ENCODE results near the gene NPTXR. TPM values are rescaled to one million over a fixed set of nuclear protein-coding genes. Genes with fewer than 3 reads are reported as not detected.

Gene NPTXR
- total RNA-seq, 6 experiments from 2014 or later, result 1.4 to 5.4 (median 1.6) TPM

GRCh38 chr22:38772623-38772873 lies 71.3 kb downstream of the NPTXR start:
- H3K27ac Mint-ChIP-seq, result no peak overlapping the region
- TF ChIP-seq CTCF (IDR thresholded peaks at IDR 0.05), result no peak
- H3K4me3 Mint-ChIP-seq, result no peak overlapping the region; the same call in 1 of the 2 replicates
- 0 out of 2 replicates have a peak, but pooled peaks cover 6% of the 10 kb centered on the region for H3K4me1 Mint-ChIP-seq (ENCODE audit: low read depth)
- peaks cover 1% of the 10 kb centered on the region; the same call in 1 of the 2 replicates for H3K27me3 Mint-ChIP-seq (ENCODE audit: insufficient read depth)
- DNase-seq, result no peak
- H3K9me3 Mint-ChIP-seq, result no peaks in the 10 kb centered on the region
- H3K36me3 Mint-ChIP-seq (ENCODE audit: low read depth), result no peaks in the 10 kb centered on the region

GRCh38 chr22:38770257-38770949 lies 73.4 kb downstream of the NPTXR start:
- Mint-ChIP-seq H3K9me3 (no peaks in the 10 kb centered on the region), H3K36me3 (ENCODE audit: low read depth) (no peaks in the 10 kb centered on the region), H3K27ac (no peak overlapping the region), H3K4me3 (no peak overlapping the region), H3K27me3 (ENCODE audit: insufficient read depth) (peaks cover 1% of the 10 kb centered on the region; the same call in 1 of the 2 replicates), H3K4me1 (ENCODE audit: low read depth) (peaks cover 12% of the 10 kb centered on the region)
- TF ChIP-seq CTCF (IDR thresholded peaks at IDR 0.05), result no peak
- no peak for DNase-seq

Other genes with a start within 250 kb of the NPTXR start
- under 1 TPM; 0.41 to 0.88 (median 0.80) TPM for gene FAM227A, start 187.6 kb downstream of the NPTXR start, total RNA-seq (2021; fragmentation: NEBNext Ultra II Directional; extraction: Animal tissue kit (Norgen Biotek cat#: 25700))
- gene CBY1, start 187.4 kb downstream of the NPTXR start, total RNA-seq (2021; fragmentation: NEBNext Ultra II Directional; extraction: Animal tissue kit (Norgen Biotek cat#: 25700)), result 10 to 100 TPM; 21.9 to 32.4 (median 25.9) TPM
- 100 to 1,000 TPM; 121 to 141 (median 132) TPM for gene TOMM22, start 162.1 kb downstream of the NPTXR start, total RNA-seq (2021; fragmentation: NEBNext Ultra II Directional; extraction: Animal tissue kit (Norgen Biotek cat#: 25700))
- gene JOSD1, start 143.1 kb downstream of the NPTXR start, total RNA-seq (2021; fragmentation: NEBNext Ultra II Directional; extraction: Animal tissue kit (Norgen Biotek cat#: 25700)), result 10 to 100 TPM; 37.8 to 44.6 (median 41.0) TPM
- 10 to 100 TPM; 32.1 to 40.8 (median 38.4) TPM for gene GTPBP1, start 138.1 kb downstream of the NPTXR start, total RNA-seq (2021; fragmentation: NEBNext Ultra II Directional; extraction: Animal tissue kit (Norgen Biotek cat#: 25700))
- gene SUN2, start 88.0 kb downstream of the NPTXR start, total RNA-seq (2021; fragmentation: NEBNext Ultra II Directional; extraction: Animal tissue kit (Norgen Biotek cat#: 25700)), result 100 to 1,000 TPM in 3 of 6 experiments, 10 to 100 TPM in 3; 90.4 to 104 (median 100.0) TPM
- 10 to 100 TPM in 2 of 6 experiments, 1 to 10 TPM in 4; 8.6 to 11.5 (median 9.8) TPM for gene DNAL4, start 49.9 kb downstream of the NPTXR start, total RNA-seq (2021; fragmentation: NEBNext Ultra II Directional; extraction: Animal tissue kit (Norgen Biotek cat#: 25700))
- 10 to 100 TPM; 72.0 to 91.5 (median 75.3) TPM for gene CBX6, start 28.2 kb upstream of the NPTXR start, total RNA-seq (2021; fragmentation: NEBNext Ultra II Directional; extraction: Animal tissue kit (Norgen Biotek cat#: 25700))
- not detected for gene APOBEC3A, start 113.6 kb upstream of the NPTXR start, total RNA-seq (2021; fragmentation: NEBNext Ultra II Directional; extraction: Animal tissue kit (Norgen Biotek cat#: 25700))
- gene APOBEC3B, start 138.3 kb upstream of the NPTXR start, total RNA-seq (2021; fragmentation: NEBNext Ultra II Directional; extraction: Animal tissue kit (Norgen Biotek cat#: 25700)), result 10 to 100 TPM; 14.9 to 44.2 (median 39.4) TPM
- 10 to 100 TPM; 43.9 to 93.9 (median 83.5) TPM for gene APOBEC3C, start 170.2 kb upstream of the NPTXR start, total RNA-seq (2021; fragmentation: NEBNext Ultra II Directional; extraction: Animal tissue kit (Norgen Biotek cat#: 25700))
- gene APOBEC3D, start 177.1 kb upstream of the NPTXR start, total RNA-seq (2021; fragmentation: NEBNext Ultra II Directional; extraction: Animal tissue kit (Norgen Biotek cat#: 25700)), result under 1 TPM; 0.51 to 0.83 (median 0.58) TPM
- gene APOBEC3F, start 196.8 kb upstream of the NPTXR start, total RNA-seq (2021; fragmentation: NEBNext Ultra II Directional; extraction: Animal tissue kit (Norgen Biotek cat#: 25700)), result 10 to 100 TPM in 1 of 6 experiments, 1 to 10 TPM in 5; 6.5 to 12.1 (median 9.0) TPM
- gene APOBEC3G, start 233.2 kb upstream of the NPTXR start, total RNA-seq (2021; fragmentation: NEBNext Ultra II Directional; extraction: Animal tissue kit (Norgen Biotek cat#: 25700)), result 1 to 10 TPM; 1.9 to 7.0 (median 5.9) TPM